ENCODE results near the gene SMYD3.

Gene SMYD3

GRCh38 chr1:246001837-246002230, 505.2 kb downstream of the SMYD3 start:
- no peak for DNase-seq

GRCh38 chr1:246001142-246001836, 505.8 kb downstream of the SMYD3 start:
- DNase-seq = no peak

GRCh38 chr1:246000638-246001015, 506.5 kb downstream of the SMYD3 start:
- DNase-seq = no peak

GRCh38 chr1:245999697-246000637, 507.1 kb downstream of the SMYD3 start:
- DNase-seq = no peak

- DNase-seq = no peak
Measured at GRCh38 chr1:245997471-245998258, 509.4 kb downstream of the SMYD3 start.

- DNase-seq = no peak
Measured at GRCh38 chr1:245996811-245997210, 510.3 kb downstream of the SMYD3 start.

- DNase-seq = no peak
Measured at GRCh38 chr1:245995474-245995873, 511.6 kb downstream of the SMYD3 start.

- DNase-seq = no peak
Measured at GRCh38 chr1:245991266-245991665, 515.8 kb downstream of the SMYD3 start.

- no peak for DNase-seq
Measured at GRCh38 chr1:245990315-245991022, 516.6 kb downstream of the SMYD3 start.

- no peak for DNase-seq
Measured at GRCh38 chr1:245988393-245989078, 518.5 kb downstream of the SMYD3 start.

GRCh38 chr1:245987997-245988392, 519.1 kb downstream of the SMYD3 start:
- no peak for DNase-seq

GRCh38 chr1:245987577-245987976, 519.5 kb downstream of the SMYD3 start:
- no peak for DNase-seq

- no peak for DNase-seq
Measured at GRCh38 chr1:245987219-245987545, 519.9 kb downstream of the SMYD3 start.

GRCh38 chr1:245986404-245987218, 520.5 kb downstream of the SMYD3 start:
- no peak for DNase-seq

GRCh38 chr1:245984390-245985155, 522.5 kb downstream of the SMYD3 start:
- DNase-seq = no peak

GRCh38 chr1:245983294-245983967, 523.6 kb downstream of the SMYD3 start:
- DNase-seq = no peak

GRCh38 chr1:245979589-245979988, 527.5 kb downstream of the SMYD3 start:
- no peak for DNase-seq

GRCh38 chr1:245978915-245979314, 528.2 kb downstream of the SMYD3 start:
- DNase-seq = no peak

- DNase-seq = no peak
Measured at GRCh38 chr1:245972476-245972875, 534.6 kb downstream of the SMYD3 start.

- DNase-seq = no peak
Measured at GRCh38 chr1:245971711-245972085, 535.4 kb downstream of the SMYD3 start.
